H9 (cell line): Measurements from ENCODE around the gene LRRC8E. TPM values are rescaled to one million over a fixed set of nuclear protein-coding genes. Genes with fewer than 3 reads are reported as not detected.

Experiments used
- DNase-seq: peaks from one replicate; pipeline ENCODE4 v3.0.0-alpha.2; 2017
- H2AFZ ChIP-seq: one replicate; pipeline ENCODE4 v1.6.1; 2013; ENCODE audit warnings: mild to moderate bottlenecking, low read length, control low read depth, moderate library complexity
- H2AK5ac ChIP-seq: 2 replicates; pipeline ENCODE4 v1.6.1; 2013; ENCODE audit warnings: low read length, control low read depth, mixed read lengths; ENCODE audit not compliant: insufficient read length
- H2BK120ac ChIP-seq: one replicate; pipeline ENCODE4 v1.6.1; 2013; ENCODE audit warnings: low read depth, mild to moderate bottlenecking, low read length, control low read depth, inconsistent platforms; ENCODE audit not compliant: poor library complexity, severe bottlenecking
- H2BK12ac ChIP-seq: 2 replicates; pipeline ENCODE4 v1.6.1; 2013; ENCODE audit warnings: low read length, control low read depth, mixed read lengths, low read depth; ENCODE audit not compliant: insufficient read length
- H2BK15ac ChIP-seq: 2 replicates; pipeline ENCODE4 v1.6.1; 2013; ENCODE audit warnings: low read depth, low read length, control low read depth
- H2BK20ac ChIP-seq: one replicate; pipeline ENCODE4 v1.6.1; 2013; ENCODE audit warnings: low read depth, mild to moderate bottlenecking, low read length, control low read depth, inconsistent platforms; ENCODE audit not compliant: poor library complexity, severe bottlenecking
- H2BK5ac ChIP-seq: 2 replicates; pipeline ENCODE4 v1.6.1; 2013; ENCODE audit warnings: low read length, control low read depth, mixed read lengths; ENCODE audit not compliant: insufficient read length
- H3K14ac ChIP-seq: 2 replicates; pipeline ENCODE4 v1.6.1; 2013; ENCODE audit warnings: low read length, control low read depth; ENCODE audit not compliant: insufficient read depth
- H3K18ac ChIP-seq: 2 replicates; pipeline ENCODE4 v1.6.1; 2013; ENCODE audit warnings: low read depth, mild to moderate bottlenecking, mixed read lengths, low read length, control low read depth; ENCODE audit not compliant: insufficient read length
- H3K23ac ChIP-seq: 2 replicates; pipeline ENCODE4 v1.6.1; 2013; ENCODE audit warnings: low read length, control low read depth, mixed read lengths, low read depth; ENCODE audit not compliant: insufficient read length
- H3K23me2 ChIP-seq: 2 replicates; pipeline ENCODE4 v1.6.1; 2013; ENCODE audit warnings: low read depth, mild to moderate bottlenecking, mixed read lengths, low read length, control low read depth; ENCODE audit not compliant: insufficient read length, poor library complexity, severe bottlenecking
- H3K27ac ChIP-seq: 2 replicates; pipeline ENCODE4 v1.5.1; 2013; ENCODE audit warnings: low read length, control low read depth, mixed read lengths, low read depth; ENCODE audit not compliant: insufficient read length
- H3K27me3 ChIP-seq: 2 replicates; pipeline ENCODE4 v1.6.1; 2013; ENCODE audit warnings: low read length, control low read depth, inconsistent platforms; ENCODE audit not compliant: insufficient read depth
- H3K4ac ChIP-seq: 2 replicates; pipeline ENCODE4 v1.6.1; 2013; ENCODE audit warnings: low read depth, mild to moderate bottlenecking, control low read depth, inconsistent platforms, low read length, moderate library complexity
- H3K4me1 ChIP-seq: 2 replicates; pipeline ENCODE4 v1.6.1; 2013; ENCODE audit warnings: low read length, control low read depth, inconsistent platforms; ENCODE audit not compliant: insufficient read depth
- H3K4me2 ChIP-seq: 2 replicates; pipeline ENCODE4 v1.6.1; 2013; ENCODE audit warnings: low read length, control low read depth, mixed read lengths; ENCODE audit not compliant: insufficient read length, insufficient read depth
- H3K56ac ChIP-seq: 2 replicates; pipeline ENCODE4 v1.6.1; 2013; ENCODE audit warnings: low read depth, mild to moderate bottlenecking, mixed read lengths, low read length, control low read depth; ENCODE audit not compliant: insufficient read length
- H3K79me1 ChIP-seq: 2 replicates; pipeline ENCODE4 v1.6.1; 2013; ENCODE audit warnings: low read depth, mild to moderate bottlenecking, moderate library complexity, low read length, control low read depth, inconsistent platforms; ENCODE audit not compliant: insufficient read depth, poor library complexity, severe bottlenecking
- H3K79me2 ChIP-seq: 2 replicates; pipeline ENCODE4 v1.6.1; 2013; ENCODE audit warnings: low read length, control low read depth, inconsistent platforms; ENCODE audit not compliant: insufficient read depth
- H3K9ac ChIP-seq: 2 replicates; pipeline ENCODE4 v1.6.1; 2013; ENCODE audit warnings: low read length, control low read depth, mixed read lengths; ENCODE audit not compliant: insufficient read length; ENCODE audit errors: extremely low read depth
- H3K9me3 ChIP-seq: one replicate; pipeline ENCODE4 v1.6.1; 2013; ENCODE audit warnings: low read depth, low read length, inconsistent platforms; ENCODE audit not compliant: control insufficient read depth
- H3T11ph ChIP-seq: one replicate; pipeline ENCODE4 v1.6.1; 2013; ENCODE audit warnings: mild to moderate bottlenecking, low read length, control low read depth, inconsistent platforms
- H4K20me1 ChIP-seq: one replicate; pipeline ENCODE4 v1.6.1; 2013; ENCODE audit not compliant: control insufficient read depth, insufficient read length, insufficient read depth
- H4K5ac ChIP-seq: 2 replicates; pipeline ENCODE4 v1.6.1; 2013; ENCODE audit warnings: low read depth, mild to moderate bottlenecking, mixed read lengths, low read length, control low read depth; ENCODE audit not compliant: insufficient read length
- H4K8ac ChIP-seq: replicated peaks from 2 replicates; pipeline ENCODE4 v1.6.1; 2013; ENCODE audit warnings: low read length, control low read depth, mixed read lengths, low read depth; ENCODE audit not compliant: insufficient read length
- H4K91ac ChIP-seq: 2 replicates; pipeline ENCODE4 v1.6.1; 2013; ENCODE audit warnings: low read depth, mild to moderate bottlenecking, moderate library complexity, mixed read lengths, low read length, control low read depth; ENCODE audit not compliant: insufficient read length
- H3K27ac Mint-ChIP-seq, 3 experiments: 2 replicates in 2 of 3; 3 replicates in 1 of 3; pipeline ENCODE4 v1.8.0; 2020 to 2021; ENCODE audit warnings: mixed read lengths in 3 of 3, mild to moderate bottlenecking in 1 of 3, moderate library complexity in 1 of 3
- H3K27me3 Mint-ChIP-seq: 2 replicates; pipeline ENCODE4 v1.8.0; 2021; ENCODE audit warnings: low read depth, mild to moderate bottlenecking, moderate library complexity, mixed read lengths
- H3K36me3 Mint-ChIP-seq, 3 experiments: 2 replicates in 2 of 3; 3 replicates in 1 of 3; pipeline ENCODE4 v1.8.0; 2020 to 2021; ENCODE audit warnings: low read depth in 3 of 3, mixed read lengths in 3 of 3; ENCODE audit not compliant: insufficient read depth in 1 of 3
- H3K4me1 Mint-ChIP-seq, 2 experiments: 2 replicates each; pipeline ENCODE4 v1.8.0; 2020; ENCODE audit warnings: mixed read lengths in 2 of 2
- H3K4me3 Mint-ChIP-seq, 2 experiments: 2 replicates in 1 of 2; 3 replicates in 1 of 2; pipeline ENCODE4 v1.8.0; 2020 to 2021; ENCODE audit warnings: mild to moderate bottlenecking in 2 of 2, mixed read lengths in 2 of 2, moderate library complexity in 1 of 2
- H3K9me3 Mint-ChIP-seq, 2 experiments: 2 replicates in 1 of 2; 3 replicates in 1 of 2; pipeline ENCODE4 v1.8.0; 2020; ENCODE audit warnings: mild to moderate bottlenecking in 2 of 2, mixed read lengths in 2 of 2, moderate library complexity in 1 of 2
- WGBS: extraction: QIAGEN DNeasy Blood & Tissue Kit; methylation state at CpG from one replicate; pipeline ENCODE4 v1.1.7; 2013; ENCODE audit warnings: missing lambda C conversion rate, low lambda C conversion rate, mixed read lengths; ENCODE audit not compliant: insufficient read length; ENCODE audit errors: extremely low coverage; 5-methylcytosine and 5-hydroxymethylcytosine counted together
- total RNA-seq: library from RNA; stranded (reverse); gene quantifications from 2 replicates; pipeline ENCODE4 v1.2.1, GENCODE V29; 2021
- TF ChIP-seq, protein P1 (sequence below): fragments of 200-600 bp; sonication (generic); conservative IDR thresholded peaks from 3 replicates; pipeline ENCODE4 v1.8.0; 2021; ENCODE audit warnings: antibody characterized with exemption, mild to moderate bottlenecking

LRRC8E gene
- total RNA-seq, 1 experiment from 2014 or later: 4.8 TPM

DNA sequence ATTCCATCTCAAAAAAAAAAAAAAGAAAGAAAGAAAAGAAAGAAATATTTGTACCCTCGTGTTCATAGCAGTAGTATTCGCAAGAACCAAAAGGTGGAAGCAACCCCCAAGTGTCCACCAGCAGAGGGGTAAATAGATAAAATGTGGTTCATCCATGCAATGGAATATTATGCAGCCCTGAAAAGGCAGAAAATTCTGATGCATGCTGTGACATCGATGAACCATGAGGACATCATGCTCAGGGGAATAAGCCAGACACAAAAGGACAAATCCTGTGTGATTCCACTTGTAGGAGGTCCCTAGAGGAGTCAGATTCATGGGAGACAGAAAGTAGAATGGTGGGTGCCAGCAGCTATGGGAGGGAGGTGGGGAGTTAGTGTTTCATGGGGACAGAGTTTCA is 6.4 kb upstream of the LRRC8E start:
- H3K79me2 ChIP-seq: no peaks in the 10 kb centered on the region
- H4K8ac ChIP-seq: no peak overlapping the region
- no peak overlapping the region for H2BK12ac ChIP-seq
- peaks cover 15% of the 10 kb centered on the region for H3K27me3 Mint-ChIP-seq
- H3K27ac ChIP-seq: no peak overlapping the region
- H3K9me3 ChIP-seq: no peaks in the 10 kb centered on the region
- H4K20me1 ChIP-seq: no peaks in the 10 kb centered on the region
- no peaks in the 10 kb centered on the region for H3K79me1 ChIP-seq
- no peak overlapping the region for H3K23ac ChIP-seq
- H3K4me1 ChIP-seq: no peaks in the 10 kb centered on the region
- H3K56ac ChIP-seq: no peak overlapping the region
- no peak overlapping the region for H4K5ac ChIP-seq
- H3K18ac ChIP-seq: no peak overlapping the region
- TF ChIP-seq, protein P1, sequence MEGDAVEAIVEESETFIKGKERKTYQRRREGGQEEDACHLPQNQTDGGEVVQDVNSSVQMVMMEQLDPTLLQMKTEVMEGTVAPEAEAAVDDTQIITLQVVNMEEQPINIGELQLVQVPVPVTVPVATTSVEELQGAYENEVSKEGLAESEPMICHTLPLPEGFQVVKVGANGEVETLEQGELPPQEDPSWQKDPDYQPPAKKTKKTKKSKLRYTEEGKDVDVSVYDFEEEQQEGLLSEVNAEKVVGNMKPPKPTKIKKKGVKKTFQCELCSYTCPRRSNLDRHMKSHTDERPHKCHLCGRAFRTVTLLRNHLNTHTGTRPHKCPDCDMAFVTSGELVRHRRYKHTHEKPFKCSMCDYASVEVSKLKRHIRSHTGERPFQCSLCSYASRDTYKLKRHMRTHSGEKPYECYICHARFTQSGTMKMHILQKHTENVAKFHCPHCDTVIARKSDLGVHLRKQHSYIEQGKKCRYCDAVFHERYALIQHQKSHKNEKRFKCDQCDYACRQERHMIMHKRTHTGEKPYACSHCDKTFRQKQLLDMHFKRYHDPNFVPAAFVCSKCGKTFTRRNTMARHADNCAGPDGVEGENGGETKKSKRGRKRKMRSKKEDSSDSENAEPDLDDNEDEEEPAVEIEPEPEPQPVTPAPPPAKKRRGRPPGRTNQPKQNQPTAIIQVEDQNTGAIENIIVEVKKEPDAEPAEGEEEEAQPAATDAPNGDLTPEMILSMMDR: no peak
- H3T11ph ChIP-seq: no peak overlapping the region
- no peak overlapping the region for H3K14ac ChIP-seq
- no peak overlapping the region for H3K9ac ChIP-seq
- H2BK5ac ChIP-seq: no peak overlapping the region
- no CpG with 5 or more reads among the region's 3 CpGs for WGBS
- no peak overlapping the region for H3K4ac ChIP-seq
- no peak overlapping the region for H2BK20ac ChIP-seq
- H2BK15ac ChIP-seq: no peak overlapping the region
- H3K27ac Mint-ChIP-seq: no peak overlapping the region; a peak in 1 of 7 replicates
- no peak overlapping the region for H4K91ac ChIP-seq
- H3K36me3 Mint-ChIP-seq: no peaks in the 10 kb centered on the region
- no peak overlapping the region for H2AK5ac ChIP-seq
- H2BK120ac ChIP-seq: no peak overlapping the region
- no peaks in the 10 kb centered on the region for H3K4me1 Mint-ChIP-seq
- DNase-seq: no peak
- H3K4me2 ChIP-seq: no peak overlapping the region
- no peaks in the 10 kb centered on the region for H3K27me3 ChIP-seq
- H2AFZ ChIP-seq: no peak overlapping the region
- H3K4me3 Mint-ChIP-seq: no peak overlapping the region
- H3K9me3 Mint-ChIP-seq: peaks cover 5 to 10% of the 10 kb centered on the region in 2 experiments; a peak in 3 of 5 replicates
- no peaks in the 10 kb centered on the region for H3K23me2 ChIP-seq
